ENCODE results near the gene SGCD. TPM values are rescaled to one million over a fixed set of nuclear protein-coding genes. Genes with fewer than 3 reads are reported as not detected.

The SGCD gene
- total and polyA plus RNA-seq, 2 experiments from 2014 or later = 69.7 to 71.2 TPM

GRCh38 chr5:156498226-156498980 is 171.4 kb downstream of the SGCD start:
- H3K79me2 ChIP-seq (ENCODE audit: insufficient read depth) = peaks cover 6% of the 10 kb centered on the region; the same call in 1 of the 2 replicates
- TF ChIP-seq EZH2 (IDR thresholded peaks at IDR 0.05; ENCODE audit: insufficient read depth, poor library complexity, severe bottlenecking) = no peak
- TF ChIP-seq EZH2phosphoT487 (IDR thresholded peaks at IDR 0.05; ENCODE audit: insufficient read depth, low read depth) = no peak

GRCh38 chr5:156500755-156501154 is 173.8 kb downstream of the SGCD start:
- TF ChIP-seq EZH2phosphoT487 (IDR thresholded peaks at IDR 0.05; ENCODE audit: insufficient read depth, low read depth) (no peak), EZH2 (IDR thresholded peaks at IDR 0.05; ENCODE audit: insufficient read depth, poor library complexity, severe bottlenecking) (no peak)
- H3K27me3 ChIP-seq (replicated peaks; ENCODE audit: insufficient read depth) = no peaks in the 10 kb centered on the region
- no peak for DNase-seq
- no peaks in the 10 kb centered on the region; the same call in 1 of the 2 replicates for H4K20me1 ChIP-seq (ENCODE audit: insufficient read depth)
- H3K4me1 ChIP-seq (ENCODE audit: insufficient read depth) = peaks cover 10% of the 10 kb centered on the region; the same call in 1 of the 2 replicates
- WGBS, 2 experiments (ENCODE audit: low coverage in 1 of 2, low lambda C conversion rate in 2 of 2, missing lambda C conversion rate in 2 of 2) = 74 to 78% methylated on average over 5 of the region's 5 CpGs
- H3K4me2 ChIP-seq (ENCODE audit: unreplicated experiment) = no peak overlapping the region
- in situ Hi-C loops (cut with MboI) = no loop called here
- no peak overlapping the region for H3K4me3 ChIP-seq
- no peak overlapping the region for H3K27ac ChIP-seq
- H3K79me2 ChIP-seq (ENCODE audit: insufficient read depth) = peaks cover 11% of the 10 kb centered on the region
- H3F3A ChIP-seq (ENCODE audit: insufficient read depth) = peaks cover 16% of the 10 kb centered on the region; the same call in 1 of the 2 replicates
- H2AFZ ChIP-seq = no peak overlapping the region
- no peak overlapping the region for H3K9ac ChIP-seq
- no peaks in the 10 kb centered on the region for H3K9me2 ChIP-seq (ENCODE audit: insufficient read depth)
- no peaks in the 10 kb centered on the region for H3K9me3 ChIP-seq (ENCODE audit: low read depth)
- H3K36me3 ChIP-seq (ENCODE audit: low read depth) = no peaks in the 10 kb centered on the region

More at GRCh38 chr5:156498226-156498980, 171.4 kb downstream of the SGCD start:
- Histone ChIP-seq H3K9me2 (ENCODE audit: insufficient read depth) (no peaks in the 10 kb centered on the region), H3K9me3 (ENCODE audit: low read depth) (no peaks in the 10 kb centered on the region), H3K4me1 (ENCODE audit: insufficient read depth) (peaks cover 10% of the 10 kb centered on the region; the same call in 1 of the 2 replicates), H2AFZ (no peak overlapping the region), H3F3A (ENCODE audit: insufficient read depth) (peaks cover 16% of the 10 kb centered on the region; the same call in 1 of the 2 replicates), H3K27ac (no peak overlapping the region), H3K27me3 (replicated peaks; ENCODE audit: insufficient read depth) (no peaks in the 10 kb centered on the region), H3K4me2 (ENCODE audit: unreplicated experiment) (no peak overlapping the region), H4K20me1 (ENCODE audit: insufficient read depth) (no peaks in the 10 kb centered on the region; the same call in 1 of the 2 replicates), H3K9ac (no peak overlapping the region), H3K36me3 (ENCODE audit: low read depth) (no peaks in the 10 kb centered on the region), H3K4me3 (no peak overlapping the region)
- in situ Hi-C loops (cut with MboI) = no loop called here
- no peak for DNase-seq
- WGBS, 2 experiments (ENCODE audit: low coverage in 1 of 2, low lambda C conversion rate in 2 of 2, missing lambda C conversion rate in 2 of 2) = 76% methylated on average over 7 of the region's 7 CpGs

- no peaks in the 10 kb centered on the region for H3K9me3 ChIP-seq (ENCODE audit: low read depth)
- H2AFZ ChIP-seq = no peak overlapping the region
- peaks cover 11% of the 10 kb centered on the region; the same call in 1 of the 2 replicates for H3K79me2 ChIP-seq (ENCODE audit: insufficient read depth)
- in situ Hi-C loops (cut with MboI) = no loop called here
- no peak overlapping the region for H3K9ac ChIP-seq
- no peaks in the 10 kb centered on the region for H3K4me1 ChIP-seq (ENCODE audit: insufficient read depth)
- TF ChIP-seq EZH2phosphoT487 (IDR thresholded peaks at IDR 0.05; ENCODE audit: insufficient read depth, low read depth) (no peak), EZH2 (IDR thresholded peaks at IDR 0.05; ENCODE audit: insufficient read depth, poor library complexity, severe bottlenecking) (no peak)
- 93 to 96% methylated on average over 5 of the region's 5 CpGs for WGBS, 2 experiments (ENCODE audit: low coverage in 1 of 2, low lambda C conversion rate in 2 of 2, missing lambda C conversion rate in 2 of 2)
- H3K27me3 ChIP-seq (replicated peaks; ENCODE audit: insufficient read depth) = no peaks in the 10 kb centered on the region
- H3K9me2 ChIP-seq (ENCODE audit: insufficient read depth) = no peaks in the 10 kb centered on the region
- no peaks in the 10 kb centered on the region for H3K36me3 ChIP-seq (ENCODE audit: low read depth)
- DNase-seq = no peak
- H3K4me2 ChIP-seq (ENCODE audit: unreplicated experiment) = no peak overlapping the region
- no peak overlapping the region for H3K27ac ChIP-seq
- no peaks in the 10 kb centered on the region for H3F3A ChIP-seq (ENCODE audit: insufficient read depth)
- no peaks in the 10 kb centered on the region for H4K20me1 ChIP-seq (ENCODE audit: insufficient read depth)
- no peak overlapping the region for H3K4me3 ChIP-seq
Measured at GRCh38 chr5:156505101-156505500, 178.1 kb downstream of the SGCD start.

GRCh38 chr5:156513123-156513815 is 186.3 kb downstream of the SGCD start:
- H3K9ac ChIP-seq = no peak overlapping the region
- H3K27me3 ChIP-seq (replicated peaks; ENCODE audit: insufficient read depth) = no peaks in the 10 kb centered on the region
- H2AFZ ChIP-seq = no peak overlapping the region
- peak; percentile 17 for DNase-seq
- H3K36me3 ChIP-seq (ENCODE audit: low read depth) = peaks cover 5% of the 10 kb centered on the region; the same call in 1 of the 2 replicates
- H3K27ac ChIP-seq = no peak overlapping the region
- no peak for TF ChIP-seq EZH2 (IDR thresholded peaks at IDR 0.05; ENCODE audit: insufficient read depth, poor library complexity, severe bottlenecking)
- TF ChIP-seq EZH2phosphoT487 (IDR thresholded peaks at IDR 0.05; ENCODE audit: insufficient read depth, low read depth) = no peak
- H3K9me2 ChIP-seq (ENCODE audit: insufficient read depth) = no peaks in the 10 kb centered on the region
- no peak overlapping the region for H3K4me2 ChIP-seq (ENCODE audit: unreplicated experiment)
- H3K4me3 ChIP-seq = no peak overlapping the region
- H3K79me2 ChIP-seq (ENCODE audit: insufficient read depth) = no peaks in the 10 kb centered on the region
- no peaks in the 10 kb centered on the region for H3K4me1 ChIP-seq (ENCODE audit: insufficient read depth)
- in situ Hi-C loops (cut with MboI) = no loop called here
- no peaks in the 10 kb centered on the region for H4K20me1 ChIP-seq (ENCODE audit: insufficient read depth)
- H3F3A ChIP-seq (ENCODE audit: insufficient read depth) = no peaks in the 10 kb centered on the region
- 68 to 76% methylated on average over 2 of the region's 2 CpGs for WGBS, 2 experiments (ENCODE audit: low coverage in 1 of 2, low lambda C conversion rate in 2 of 2, missing lambda C conversion rate in 2 of 2)
- H3K9me3 ChIP-seq (ENCODE audit: low read depth) = no peaks in the 10 kb centered on the region

Data from GM23248 (cell line).